HepG2 (cell line): ENCODE results near the gene PPP1R13B. TPM values are rescaled to one million over a fixed set of nuclear protein-coding genes. Genes with fewer than 3 reads are reported as not detected.

Source experiments
- ATF5 ChIP-seq: sonication (generic); formaldehyde crosslinking; IDR thresholded peaks from 2 replicates; pipeline ENCODE4 v1.4.0; 2020; ENCODE audit warnings: mild to moderate bottlenecking, low read depth, missing genetic modification reagents
- CBX5 ChIP-seq: sonication (generic); formaldehyde crosslinking; IDR thresholded peaks from 2 replicates; pipeline ENCODE4 v1.4.0; 2020; ENCODE audit warnings: missing genetic modification reagents, borderline replicate concordance
- CENPX ChIP-seq: sonication (generic); formaldehyde crosslinking; IDR thresholded peaks from 2 replicates; pipeline ENCODE4 v1.9.0; 2021; ENCODE audit warnings: mild to moderate bottlenecking, missing genetic modification reagents, moderate library complexity
- ELF1 ChIP-seq: sonication (generic); formaldehyde crosslinking; IDR thresholded peaks from 2 replicates; pipeline ENCODE4 v1.4.0; 2020; ENCODE audit warnings: missing genetic modification reagents
- ETS1 ChIP-seq: sonication (generic); formaldehyde crosslinking; IDR thresholded peaks from 2 replicates; pipeline ENCODE4 v1.4.0; 2020; ENCODE audit warnings: missing genetic modification reagents
- ETV5 ChIP-seq: IDR thresholded peaks from 2 replicates; pipeline ENCODE4 v1.6.1; 2018; ENCODE audit warnings: missing biosample characterization, missing genetic modification reagents, inconsistent platforms, borderline replicate concordance
- HIC2 ChIP-seq: sonication (generic); formaldehyde crosslinking; IDR thresholded peaks from 2 replicates; pipeline ENCODE4 v1.9.0; 2022; ENCODE audit warnings: low read depth, missing genetic modification reagents
- HNRNPLL ChIP-seq: fragments of 200-400 bp; formaldehyde crosslinking; IDR thresholded peaks from 2 replicates; pipeline ENCODE4 v1.6.1; 2017; ENCODE audit warnings: mild to moderate bottlenecking, low read depth, low read length; ENCODE audit not compliant: poor library complexity, severe bottlenecking
- POLR2A ChIP-seq, 2 experiments: IDR thresholded peaks; 2 replicates each; pipeline ENCODE4 v1.6.1; 2011; ENCODE audit warnings: low read depth in 2 of 2, low read length in 2 of 2, mild to moderate bottlenecking in 1 of 2, moderate library complexity in 1 of 2; ENCODE audit not compliant: insufficient read depth in 1 of 2
- PREB ChIP-seq: sonication (generic); formaldehyde crosslinking; IDR thresholded peaks from 2 replicates; pipeline ENCODE4 v1.4.0; 2020; ENCODE audit warnings: missing genetic modification reagents
- RAD21 ChIP-seq: fragments of 450-650 bp; formaldehyde crosslinking; IDR thresholded peaks from 2 replicates; pipeline ENCODE4 v1.5.0; 2020; ENCODE audit warnings: mild to moderate bottlenecking
- RCOR2 ChIP-seq: IDR thresholded peaks from 2 replicates; pipeline ENCODE4 v1.6.1; 2016; ENCODE audit warnings: missing biosample characterization, missing genetic modification reagents
- TCF12 ChIP-seq, 2 experiments: fragments of 450-650 bp in 1 of 2; sonication (generic) in 1 of 2; formaldehyde crosslinking in 1 of 2; IDR thresholded peaks; 2 replicates each; pipeline versions ENCODE4 v1.6.1 to v1.8.0; 2017 to 2022; ENCODE audit warnings: antibody characterized with exemption in 1 of 2, mild to moderate bottlenecking in 1 of 2, missing genetic modification reagents in 1 of 2, moderate library complexity in 1 of 2
- THRA ChIP-seq: sonication (generic); formaldehyde crosslinking; IDR thresholded peaks from 2 replicates; pipeline ENCODE4 v1.4.0; 2020; ENCODE audit warnings: missing genetic modification reagents, borderline replicate concordance
- ZEB1 ChIP-seq: IDR thresholded peaks from 2 replicates; pipeline ENCODE4 v1.6.1; 2012; ENCODE audit warnings: mild to moderate bottlenecking, low read depth, inconsistent platforms; ENCODE audit not compliant: insufficient replicate concordance
- ZNF563 ChIP-seq: sonication (generic); formaldehyde crosslinking; IDR thresholded peaks from 2 replicates; pipeline ENCODE4 v1.8.0; 2022; ENCODE audit warnings: mild to moderate bottlenecking, moderate library complexity, missing genetic modification reagents
- ZNF639 ChIP-seq: conservative IDR thresholded peaks from 2 replicates; pipeline ENCODE4 v1.6.1; 2018; ENCODE audit warnings: missing genetic modification reagents
- ZNF7 ChIP-seq: IDR thresholded peaks from 2 replicates; pipeline ENCODE4 v1.6.1; 2016; ENCODE audit warnings: missing biosample characterization, missing genetic modification reagents
- ZNF772 ChIP-seq: sonication (generic); formaldehyde crosslinking; IDR thresholded peaks from 2 replicates; pipeline ENCODE4 v1.5.0; 2020; ENCODE audit warnings: mild to moderate bottlenecking, missing genetic modification reagents
- ZNF788 ChIP-seq: sonication (generic); formaldehyde crosslinking; IDR thresholded peaks from 2 replicates; pipeline ENCODE4 v1.5.0; 2020; ENCODE audit warnings: mild to moderate bottlenecking, missing genetic modification reagents, borderline replicate concordance
- ZSCAN30 ChIP-seq: sonication (generic); formaldehyde crosslinking; IDR thresholded peaks from 2 replicates; pipeline ENCODE4 v1.5.0; 2020; ENCODE audit warnings: mild to moderate bottlenecking, missing genetic modification reagents
- polyA plus RNA-seq, 8 experiments: library from polyadenylated mRNA; depleted of rRNA in 3 of 8; stranded (reverse) in 7 of 8; unstranded in 1 of 8; fragments of >200 nt; fragmentation: Illumina TruSeq in 4 of 8; extraction: Trizol in 4 of 8; gene quantifications; 2 replicates each; pipeline versions ENCODE4 v1.2.1 to v1.2.3, GENCODE V29; 2011 to 2016; ENCODE audit warnings: low read depth in 4 of 8, missing spikeins in 1 of 8, mixed read lengths in 1 of 8; ENCODE audit not compliant: insufficient read depth in 1 of 8
- total RNA-seq, 5 experiments: library from RNA; depleted of rRNA; stranded (reverse); fragments of >200 nt; fragmentation: Illumina TruSeq; extraction: Trizol; gene quantifications; 2 replicates each; pipeline ENCODE4 v1.2.3, GENCODE V29; 2016; ENCODE audit warnings: low read depth in 1 of 5

The PPP1R13B gene
- total and polyA plus RNA-seq, 2 of the 13 experiments (the other 11 are each of a cell fraction or from before 2014, with no cell fraction given): 4.6 to 9.4 TPM

- TF ChIP-seq CBX5 (CRISPR knock-in tag) (0 out of 2 replicates have a peak, but pooled peaks have one; percentile 18), ELF1 (CRISPR knock-in tag) (no peak), ZSCAN30 (CRISPR knock-in tag) (no peak), RAD21 (CRISPR knock-in tag) (no peak; the same call in 1 of the 2 replicates), HIC2 (peak; percentile 55; the same call in 1 of the 2 replicates), ZNF563 (CRISPR knock-in tag) (no peak), RCOR2 (CRISPR knock-in tag) (no peak), THRA (CRISPR knock-in tag) (peak; percentile 58; the same call in 1 of the 2 replicates), TCF12 (IDR thresholded peaks at IDR 0.05) (no peak), TCF12 (CRISPR knock-in tag; IDR thresholded peaks at IDR 0.05) (peak; percentile 20; the same call in 1 of the 2 replicates), POLR2A (IDR thresholded peaks at IDR 0.05; ENCODE audit: insufficient read depth in 1 of 2, low read depth in 2 of 2, low read length in 2 of 2) (no peak), ZNF639 (CRISPR knock-in tag) (0 out of 2 replicates have a peak, but pooled peaks have one; percentile 28), ZEB1 (peak; percentile 51), PREB (CRISPR knock-in tag) (no peak), HNRNPLL (no peak), ATF5 (no peak), ZNF788 (CRISPR knock-in tag) (peak; percentile 25; the same call in 1 of the 2 replicates), ETV5 (CRISPR knock-in tag) (0 out of 2 replicates have a peak, but pooled peaks have one; percentile 3), ETS1 (CRISPR knock-in tag) (no peak), CENPX (CRISPR knock-in tag) (no peak), ZNF772 (CRISPR knock-in tag) (peak; percentile 78), ZNF7 (CRISPR knock-in tag) (no peak)
These were observed 1.1 kb upstream of the PPP1R13B start (continued) for GRCh38 chr14:103848175-103849077.
